Mesendoderm (in vitro differentiated cells): ENCODE data around the gene OPTN.
"Not testable (repeated sequence)": the region's sequence is repeated elsewhere in the genome, so short reads cannot be mapped to it uniquely, and the experiment has no call there.

Source experiments
- DNase-seq: peaks from one replicate; pipeline ENCODE4 v3.0.0; 2013
- H2AK5ac ChIP-seq: 2 replicates; pipeline ENCODE4 v1.6.1; 2013; ENCODE audit warnings: low read length, inconsistent platforms
- H2BK120ac ChIP-seq: 2 replicates; pipeline ENCODE4 v1.6.1; 2013; ENCODE audit warnings: low read depth, mild to moderate bottlenecking, low read length, moderate library complexity, mixed read lengths
- H2BK15ac ChIP-seq: replicated peaks from 2 replicates; pipeline ENCODE4 v1.6.1; 2013; ENCODE audit warnings: low read depth, mild to moderate bottlenecking, moderate library complexity
- H2BK5ac ChIP-seq: 2 replicates; pipeline ENCODE4 v1.6.1; 2013; ENCODE audit warnings: low read length, inconsistent platforms
- H3K18ac ChIP-seq: 2 replicates; pipeline ENCODE4 v1.6.1; 2013; ENCODE audit warnings: mild to moderate bottlenecking, low read length, mixed read lengths
- H3K23ac ChIP-seq: one replicate; pipeline ENCODE4 v1.6.1; 2013; ENCODE audit warnings: low read length
- H3K27ac ChIP-seq: 2 replicates; pipeline ENCODE4 v1.5.1; 2013; ENCODE audit warnings: low read depth, mild to moderate bottlenecking, inconsistent platforms, low read length, moderate library complexity
- H3K27me3 ChIP-seq: 2 replicates; pipeline ENCODE4 v1.6.1; 2013; ENCODE audit warnings: low read length, control low read depth, mild to moderate bottlenecking, inconsistent platforms; ENCODE audit not compliant: insufficient read depth, poor library complexity
- H3K36me3 ChIP-seq: 2 replicates; pipeline ENCODE4 v1.6.1; 2013; ENCODE audit warnings: low read length, inconsistent platforms; ENCODE audit not compliant: control insufficient read depth, insufficient read depth
- H3K4ac ChIP-seq: one replicate; pipeline ENCODE4 v1.6.1; 2013; ENCODE audit warnings: low read depth, mild to moderate bottlenecking, low read length, moderate library complexity
- H3K4me1 ChIP-seq: 2 replicates; pipeline ENCODE4 v1.6.1; 2013; ENCODE audit warnings: low read depth, low read length, inconsistent platforms; ENCODE audit not compliant: control insufficient read depth
- H3K4me2 ChIP-seq: 2 replicates; pipeline ENCODE4 v1.6.1; 2013; ENCODE audit warnings: low read length
- H3K4me3 ChIP-seq: 2 replicates; pipeline ENCODE4 v1.5.1; 2013; ENCODE audit warnings: mild to moderate bottlenecking, low read length
- H3K56ac ChIP-seq: one replicate; pipeline ENCODE4 v1.6.1; 2013; ENCODE audit warnings: low read length
- H3K79me1 ChIP-seq: 2 replicates; pipeline ENCODE4 v1.6.1; 2013; ENCODE audit warnings: low read length, inconsistent platforms
- H3K79me2 ChIP-seq: 2 replicates; pipeline ENCODE4 v1.6.1; 2013; ENCODE audit warnings: mild to moderate bottlenecking, low read length; ENCODE audit not compliant: control insufficient read depth, insufficient read depth
- H3K9ac ChIP-seq: 2 replicates; pipeline ENCODE4 v1.6.1; 2013; ENCODE audit warnings: low read length, inconsistent platforms
- H4K5ac ChIP-seq: one replicate; pipeline ENCODE4 v1.6.1; 2013; ENCODE audit warnings: low read length
- H4K8ac ChIP-seq: one replicate; pipeline ENCODE4 v1.6.1; 2013; ENCODE audit warnings: low read depth, mild to moderate bottlenecking, control low read depth, low read length, moderate library complexity
- WGBS: extraction: QIAGEN DNeasy Blood & Tissue Kit; methylation state at CpG from one replicate; pipeline ENCODE4 v1.1.7; 2013; ENCODE audit warnings: low lambda C conversion rate, missing lambda C conversion rate; ENCODE audit not compliant: insufficient coverage; ENCODE audit errors: extremely low coverage; 5-methylcytosine and 5-hydroxymethylcytosine counted together

The OPTN gene

DNA sequence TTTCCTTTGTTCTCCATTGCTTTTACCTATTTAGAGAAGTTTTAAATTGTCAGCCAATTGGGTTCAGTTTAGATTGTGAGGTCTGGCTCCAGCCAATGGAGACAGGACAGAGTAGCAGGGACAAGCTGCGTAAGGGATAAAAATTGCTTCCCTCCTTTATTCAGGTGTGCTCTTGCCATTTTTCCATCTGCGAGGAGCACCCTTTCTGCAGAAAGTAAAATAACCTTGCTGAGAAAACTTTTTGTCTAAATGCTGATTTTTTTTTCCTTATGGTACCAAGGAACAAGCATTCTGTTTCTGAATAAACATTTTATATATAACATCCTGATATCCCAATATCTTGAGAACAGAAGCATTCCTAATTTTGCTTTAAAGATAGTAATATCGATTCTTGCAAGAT is 16.3 kb upstream of the OPTN start:
- no CpG with 5 or more reads among the region's 3 CpGs for WGBS
- H3K4ac ChIP-seq, H3K4me2 ChIP-seq, H3K27me3 ChIP-seq, H3K9ac ChIP-seq, H3K27ac ChIP-seq, H3K56ac ChIP-seq, H3K79me1 ChIP-seq, H3K79me2 ChIP-seq, DNase-seq, H3K4me1 ChIP-seq, H3K4me3 ChIP-seq, H4K5ac ChIP-seq, H3K23ac ChIP-seq, H3K36me3 ChIP-seq, H2BK120ac ChIP-seq, H2BK5ac ChIP-seq, H4K8ac ChIP-seq, H3K18ac ChIP-seq, H2BK15ac ChIP-seq, H2AK5ac ChIP-seq: not testable (repeated sequence)

DNA sequence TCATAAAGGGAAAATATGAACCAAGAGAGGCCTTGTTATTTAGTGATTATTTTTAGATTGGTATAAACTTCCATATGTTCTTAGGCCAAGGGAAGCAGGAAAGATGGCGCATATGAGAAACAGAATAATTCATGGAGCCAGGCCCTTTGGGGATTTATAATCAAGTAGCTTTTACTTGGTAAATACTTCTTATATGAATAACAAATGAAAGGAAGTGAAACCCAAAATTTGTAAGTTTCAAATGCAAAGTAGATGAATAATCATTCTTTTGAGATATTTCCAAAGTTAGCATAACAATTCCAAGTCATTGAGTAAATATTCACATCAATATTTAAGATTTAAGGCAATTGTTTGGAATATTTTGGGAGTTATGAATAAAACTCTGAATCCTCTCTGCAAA is 13.9 kb upstream of the OPTN start:
- H3K36me3 ChIP-seq: no peaks in the 10 kb centered on the region
- no peak for DNase-seq
- no peak overlapping the region for H3K9ac ChIP-seq
- H2BK120ac ChIP-seq: no peak overlapping the region
- H2BK15ac ChIP-seq: no peak overlapping the region
- no peak overlapping the region for H4K8ac ChIP-seq
- H3K4me3 ChIP-seq: no peak overlapping the region
- no peak overlapping the region for H3K56ac ChIP-seq
- H3K27me3 ChIP-seq: no peaks in the 10 kb centered on the region
- no peaks in the 10 kb centered on the region for H3K4me1 ChIP-seq
- WGBS: no CpG with 5 or more reads among the region's 1 CpG
- no peak overlapping the region for H2BK5ac ChIP-seq
- no peak overlapping the region for H2AK5ac ChIP-seq
- H3K27ac ChIP-seq: no peak overlapping the region
- no peak overlapping the region for H3K4me2 ChIP-seq
- H4K5ac ChIP-seq: no peak overlapping the region
- no peaks in the 10 kb centered on the region for H3K79me2 ChIP-seq
- H3K18ac ChIP-seq: no peak overlapping the region
- H3K79me1 ChIP-seq: no peaks in the 10 kb centered on the region
- no peak overlapping the region for H3K4ac ChIP-seq
- H3K23ac ChIP-seq: no peak overlapping the region

- no peak overlapping the region for H4K5ac ChIP-seq
- no peak overlapping the region for H2BK15ac ChIP-seq
- no peaks in the 10 kb centered on the region for H3K27me3 ChIP-seq
- no CpG with 5 or more reads among the region's 4 CpGs for WGBS
- H3K4ac ChIP-seq: no peak overlapping the region
- no peak overlapping the region for H3K27ac ChIP-seq
- no peaks in the 10 kb centered on the region for H3K36me3 ChIP-seq
- H3K56ac ChIP-seq: no peak overlapping the region
- no peak overlapping the region for H3K4me2 ChIP-seq
- H3K79me1 ChIP-seq: no peaks in the 10 kb centered on the region
- no peak overlapping the region for H3K23ac ChIP-seq
- no peak overlapping the region for H3K18ac ChIP-seq
- H2AK5ac ChIP-seq: no peak overlapping the region
- no peaks in the 10 kb centered on the region for H3K79me2 ChIP-seq
- H3K4me3 ChIP-seq: no peak overlapping the region
- H2BK120ac ChIP-seq: no peak overlapping the region
- no peak overlapping the region for H2BK5ac ChIP-seq
- no peaks in the 10 kb centered on the region for H3K4me1 ChIP-seq
- no peak for DNase-seq
- no peak overlapping the region for H4K8ac ChIP-seq
- H3K9ac ChIP-seq: no peak overlapping the region
Measured at GRCh38 chr10:13087601-13087985, 12.4 kb upstream of the OPTN start.

GRCh38 chr10:13087986-13088618 is 11.9 kb upstream of the OPTN start:
- no peak overlapping the region for H3K9ac ChIP-seq
- no peak overlapping the region for H2AK5ac ChIP-seq
- H3K79me2 ChIP-seq: no peaks in the 10 kb centered on the region
- no peak for DNase-seq
- H3K27me3 ChIP-seq: no peaks in the 10 kb centered on the region
- H2BK120ac ChIP-seq: no peak overlapping the region
- H3K4ac ChIP-seq: no peak overlapping the region
- no peak overlapping the region for H4K8ac ChIP-seq
- H3K27ac ChIP-seq: no peak overlapping the region
- H3K56ac ChIP-seq: no peak overlapping the region
- no peak overlapping the region for H2BK5ac ChIP-seq
- H3K4me1 ChIP-seq: no peaks in the 10 kb centered on the region
- H3K4me3 ChIP-seq: no peak overlapping the region
- no peak overlapping the region for H4K5ac ChIP-seq
- no peak overlapping the region for H2BK15ac ChIP-seq
- H3K36me3 ChIP-seq: no peaks in the 10 kb centered on the region
- WGBS: no CpG with 5 or more reads among the region's 7 CpGs
- H3K79me1 ChIP-seq: no peaks in the 10 kb centered on the region
- H3K18ac ChIP-seq: no peak overlapping the region
- H3K23ac ChIP-seq: no peak overlapping the region
- H3K4me2 ChIP-seq: no peak overlapping the region

DNA sequence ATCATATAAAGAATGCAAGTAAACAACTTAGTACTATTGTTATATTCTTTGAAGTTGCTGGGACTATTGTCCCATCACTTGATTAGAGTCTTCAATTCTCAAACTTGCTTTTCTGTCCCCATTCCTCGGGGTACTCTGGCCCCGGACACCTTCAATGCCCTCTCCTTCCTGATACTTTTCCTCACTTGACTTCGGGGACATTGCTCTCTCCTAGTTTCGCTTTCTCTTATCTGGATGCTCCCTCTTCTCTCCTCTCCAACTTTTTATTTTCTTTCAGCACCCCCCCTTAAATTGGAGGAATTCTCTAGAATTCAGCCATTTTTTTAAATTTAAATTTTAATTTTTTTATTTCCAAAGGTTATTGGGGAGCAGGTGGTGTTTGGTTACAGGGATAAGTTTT is 10.6 kb upstream of the OPTN start:
- Histone ChIP-seq H3K36me3 (no peaks in the 10 kb centered on the region), H2BK15ac (no peak overlapping the region), H4K8ac (no peak overlapping the region), H3K56ac (no peak overlapping the region), H2BK5ac (no peak overlapping the region), H3K4me2 (no peak overlapping the region), H3K18ac (no peak overlapping the region), H2AK5ac (no peak overlapping the region), H3K4me1 (no peaks in the 10 kb centered on the region), H3K4me3 (no peak overlapping the region), H3K79me1 (no peaks in the 10 kb centered on the region), H3K27ac (no peak overlapping the region), H3K9ac (no peak overlapping the region), H3K4ac (no peak overlapping the region), H2BK120ac (no peak overlapping the region), H4K5ac (no peak overlapping the region), H3K79me2 (no peaks in the 10 kb centered on the region), H3K27me3 (no peaks in the 10 kb centered on the region), H3K23ac (no peak overlapping the region)
- DNase-seq: no peak
- WGBS: no CpG with 5 or more reads among the region's 4 CpGs

DNA sequence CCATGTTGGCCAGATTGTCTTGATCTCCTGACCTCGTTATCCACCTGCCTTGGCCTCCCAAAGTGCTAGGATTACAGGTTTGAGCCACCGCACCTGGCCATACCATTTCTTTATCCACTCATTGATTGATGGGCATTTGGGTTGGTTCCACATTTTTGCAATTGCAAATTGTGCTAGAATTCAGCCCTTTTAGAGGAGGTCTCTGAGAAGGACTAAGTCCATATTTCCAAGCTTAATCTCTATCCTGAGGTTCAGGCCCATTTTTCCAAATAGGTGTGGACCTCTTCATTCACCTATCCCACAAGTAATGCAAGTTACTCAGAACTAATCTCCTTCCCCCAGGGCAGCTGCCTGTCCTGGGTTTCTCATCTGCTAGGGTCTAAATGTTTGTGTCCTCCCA is 9.7 kb upstream of the OPTN start:
- Histone ChIP-seq H3K79me2 (no peaks in the 10 kb centered on the region), H4K5ac (no peak overlapping the region), H3K4me3 (no peak overlapping the region), H3K18ac (no peak overlapping the region), H2BK15ac (no peak overlapping the region), H3K4ac (no peak overlapping the region), H2AK5ac (no peak overlapping the region), H3K27ac (no peak overlapping the region), H2BK120ac (no peak overlapping the region), H2BK5ac (no peak overlapping the region), H3K9ac (no peak overlapping the region), H3K56ac (no peak overlapping the region), H3K27me3 (no peaks in the 10 kb centered on the region), H3K36me3 (no peaks in the 10 kb centered on the region), H3K79me1 (no peaks in the 10 kb centered on the region), H4K8ac (no peak overlapping the region), H3K4me2 (no peak overlapping the region), H3K23ac (no peak overlapping the region), H3K4me1 (no peaks in the 10 kb centered on the region)
- no CpG with 5 or more reads among the region's 2 CpGs for WGBS
- no peak for DNase-seq
